ENCODE results near the gene NOS1AP.

The NOS1AP gene

GRCh38 chr1:162407539-162407938 lies 338.0 kb downstream of the NOS1AP start:
- Histone ChIP-seq H3K36me3 (ENCODE audit: control insufficient read depth, low read length) (no peaks in the 10 kb centered on the region), H3K27ac (ENCODE audit: low read depth, low read length) (no peak overlapping the region), H3F3A (ENCODE audit: control insufficient read depth, insufficient read depth) (no peaks in the 10 kb centered on the region), H3K27me3 (ENCODE audit: control insufficient read depth, low read length) (no peaks in the 10 kb centered on the region), H3K9me2 (replicated peaks; ENCODE audit: control insufficient read depth, low read length) (no peaks in the 10 kb centered on the region), H3K79me2 (ENCODE audit: control insufficient read depth, low read length) (no peaks in the 10 kb centered on the region), H3K9me3 (ENCODE audit: control insufficient read depth, insufficient read depth, low read length) (no peaks in the 10 kb centered on the region), H3K4me1 (ENCODE audit: control insufficient read depth, low read length) (no peaks in the 10 kb centered on the region), H4K20me1 (ENCODE audit: control insufficient read depth, insufficient read depth, low read depth, low read length) (no peaks in the 10 kb centered on the region), H3K4me3 (ENCODE audit: low read length) (no peak overlapping the region), H3K4me2 (ENCODE audit: low read length) (no peak overlapping the region)
- TF ChIP-seq CTCF (IDR thresholded peaks at IDR 0.05; ENCODE audit: low read depth, low read length, poor library complexity, severe bottlenecking) (no peak), EZH2phosphoT487 (IDR thresholded peaks at IDR 0.05; ENCODE audit: borderline replicate concordance, low read length) (no peak)

- H3F3A ChIP-seq (ENCODE audit: control insufficient read depth, insufficient read depth), result no peaks in the 10 kb centered on the region
- H3K27me3 ChIP-seq (ENCODE audit: control insufficient read depth, low read length), result no peaks in the 10 kb centered on the region
- no peaks in the 10 kb centered on the region for H4K20me1 ChIP-seq (ENCODE audit: control insufficient read depth, insufficient read depth, low read depth, low read length)
- H3K27ac ChIP-seq (ENCODE audit: low read depth, low read length), result no peak within 1 kb of the TSS
- no peaks in the 10 kb centered on the region for H3K9me2 ChIP-seq (replicated peaks; ENCODE audit: control insufficient read depth, low read length)
- H3K4me2 ChIP-seq (ENCODE audit: low read length), result no peak within 1 kb of the TSS
- no peaks in the 10 kb centered on the region for H3K4me1 ChIP-seq (ENCODE audit: control insufficient read depth, low read length)
- H3K9me3 ChIP-seq (ENCODE audit: control insufficient read depth, insufficient read depth, low read length), result no peaks in the 10 kb centered on the region
- no peaks in the 10 kb centered on the region for H3K36me3 ChIP-seq (ENCODE audit: control insufficient read depth, low read length)
- H3K79me2 ChIP-seq (ENCODE audit: control insufficient read depth, low read length), result no peaks in the 10 kb centered on the region
- no peak for TF ChIP-seq CTCF (IDR thresholded peaks at IDR 0.05; ENCODE audit: low read depth, low read length, poor library complexity, severe bottlenecking)
- no peak within 1 kb of the TSS for H3K4me3 ChIP-seq (ENCODE audit: low read length)
Measured at GRCh38 chr1:162412002-162412401, 342.5 kb downstream of the NOS1AP start, which contains the start of gene SH2D1B. Gene SH2D1B (minus strand): TSS chr1:162412136. CDS start chr1:162412016, 120 bp downstream.

GRCh38 chr1:162416215-162416614 lies 346.7 kb downstream of the NOS1AP start:
- Histone ChIP-seq H3K9me3 (ENCODE audit: control insufficient read depth, insufficient read depth, low read length) (no peaks in the 10 kb centered on the region), H3K4me3 (ENCODE audit: low read length) (no peak overlapping the region), H3K79me2 (ENCODE audit: control insufficient read depth, low read length) (no peaks in the 10 kb centered on the region), H3K4me1 (ENCODE audit: control insufficient read depth, low read length) (no peaks in the 10 kb centered on the region), H4K20me1 (ENCODE audit: control insufficient read depth, insufficient read depth, low read depth, low read length) (no peaks in the 10 kb centered on the region), H3F3A (ENCODE audit: control insufficient read depth, insufficient read depth) (no peaks in the 10 kb centered on the region), H3K27ac (ENCODE audit: low read depth, low read length) (no peak overlapping the region), H3K9me2 (replicated peaks; ENCODE audit: control insufficient read depth, low read length) (no peaks in the 10 kb centered on the region), H3K4me2 (ENCODE audit: low read length) (no peak overlapping the region), H3K27me3 (ENCODE audit: control insufficient read depth, low read length) (no peaks in the 10 kb centered on the region), H3K36me3 (ENCODE audit: control insufficient read depth, low read length) (no peaks in the 10 kb centered on the region)
- TF ChIP-seq EZH2phosphoT487 (IDR thresholded peaks at IDR 0.05; ENCODE audit: borderline replicate concordance, low read length) (no peak), CTCF (IDR thresholded peaks at IDR 0.05; ENCODE audit: low read depth, low read length, poor library complexity, severe bottlenecking) (no peak)

GRCh38 chr1:162416909-162417308 lies 347.4 kb downstream of the NOS1AP start:
- Histone ChIP-seq H3K79me2 (ENCODE audit: control insufficient read depth, low read length) (no peaks in the 10 kb centered on the region), H3K9me3 (ENCODE audit: control insufficient read depth, insufficient read depth, low read length) (no peaks in the 10 kb centered on the region), H4K20me1 (ENCODE audit: control insufficient read depth, insufficient read depth, low read depth, low read length) (no peaks in the 10 kb centered on the region), H3F3A (ENCODE audit: control insufficient read depth, insufficient read depth) (no peaks in the 10 kb centered on the region), H3K4me1 (ENCODE audit: control insufficient read depth, low read length) (no peaks in the 10 kb centered on the region), H3K9me2 (replicated peaks; ENCODE audit: control insufficient read depth, low read length) (no peaks in the 10 kb centered on the region), H3K36me3 (ENCODE audit: control insufficient read depth, low read length) (no peaks in the 10 kb centered on the region), H3K4me2 (ENCODE audit: low read length) (no peak overlapping the region), H3K27me3 (ENCODE audit: control insufficient read depth, low read length) (no peaks in the 10 kb centered on the region), H3K27ac (ENCODE audit: low read depth, low read length) (no peak overlapping the region), H3K4me3 (ENCODE audit: low read length) (no peak overlapping the region)
- TF ChIP-seq EZH2phosphoT487 (IDR thresholded peaks at IDR 0.05; ENCODE audit: borderline replicate concordance, low read length), result no peak
- TF ChIP-seq CTCF (IDR thresholded peaks at IDR 0.05; ENCODE audit: low read depth, low read length, poor library complexity, severe bottlenecking), result no peak

All from DOHH2 (cell line).